Endothelial cell (in vitro differentiated cells): ENCODE results near the gene TBKBP1. TPM values are rescaled to one million over a fixed set of nuclear protein-coding genes. Genes with fewer than 3 reads are reported as not detected.
"Not testable (repeated sequence)": the region's sequence is repeated elsewhere in the genome, so short reads cannot be mapped to it uniquely, and the experiment has no call there.

Source experiments
- DNase-seq: peaks from one replicate; pipeline ENCODE4 v3.0.0; 2021; ENCODE audit warnings: low spot score
- H3K27ac Mint-ChIP-seq: one replicate; pipeline ENCODE4 v1.8.0; 2021; ENCODE audit warnings: mixed read lengths, inconsistent platforms; ENCODE audit not compliant: unreplicated experiment
- H3K27me3 Mint-ChIP-seq: one replicate; pipeline ENCODE4 v1.8.0; 2021; ENCODE audit warnings: mild to moderate bottlenecking, moderate library complexity, mixed read lengths, inconsistent platforms; ENCODE audit not compliant: unreplicated experiment
- H3K36me3 Mint-ChIP-seq: one replicate; pipeline ENCODE4 v1.8.0; 2021; ENCODE audit warnings: mild to moderate bottlenecking, low read depth, mixed read lengths, inconsistent platforms; ENCODE audit not compliant: unreplicated experiment
- H3K4me1 Mint-ChIP-seq: one replicate; pipeline ENCODE4 v1.8.0; 2021; ENCODE audit warnings: mild to moderate bottlenecking, mixed read lengths, inconsistent platforms; ENCODE audit not compliant: unreplicated experiment
- H3K4me3 Mint-ChIP-seq: one replicate; pipeline ENCODE4 v1.8.0; 2021; ENCODE audit warnings: mild to moderate bottlenecking, mixed read lengths, inconsistent platforms; ENCODE audit not compliant: unreplicated experiment
- H3K9me3 Mint-ChIP-seq: one replicate; pipeline ENCODE4 v1.8.0; 2021; ENCODE audit warnings: mixed read lengths, inconsistent platforms; ENCODE audit not compliant: unreplicated experiment
- total RNA-seq: library from RNA; stranded (reverse); fragmentation: NEBNext Ultra II Directional; extraction: Animal tissue kit (Norgen Biotek cat#: 25700); gene quantifications from one replicate; pipeline ENCODE4 v1.2.1, GENCODE V29; 2021; ENCODE audit not compliant: unreplicated experiment
- TF ChIP-seq, protein P1 (sequence below): fragments of 200-600 bp; sonication (generic); IDR thresholded peaks from one replicate; pipeline ENCODE4 v1.5.0; 2021; ENCODE audit warnings: antibody characterized with exemption; ENCODE audit not compliant: unreplicated experiment

The TBKBP1 gene
- total RNA-seq, 1 donor from 2014 or later = 31.4 TPM

DNA sequence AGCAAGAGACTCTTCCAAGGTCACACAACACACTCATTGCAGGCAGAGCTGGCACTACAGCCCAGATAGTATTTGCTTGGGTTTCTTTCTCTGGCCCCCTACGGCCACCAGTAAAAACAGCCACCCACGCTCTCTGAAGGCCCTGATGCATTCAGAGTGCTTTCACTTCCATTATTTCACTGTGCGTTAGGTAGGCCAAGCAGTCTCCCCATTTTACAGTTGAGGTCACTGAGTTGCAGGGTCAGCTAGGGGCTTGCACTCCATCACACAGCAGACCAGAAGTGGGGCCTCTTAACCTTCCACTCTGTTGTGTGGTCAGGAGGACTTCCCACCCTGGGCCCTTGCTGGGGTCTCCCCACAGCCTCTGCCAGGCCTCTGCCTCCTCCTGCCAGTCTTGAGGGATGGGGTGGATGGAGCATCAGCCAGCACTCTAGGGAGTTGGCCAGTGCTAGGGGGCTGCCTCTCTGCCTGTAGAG is 41.6 kb downstream of the TBKBP1 start:
- Mint-ChIP-seq H3K27me3 (peaks cover 24% of the 10 kb centered on the region), H3K36me3 (peaks cover 3% of the 10 kb centered on the region), H3K27ac (no peak overlapping the region), H3K9me3 (no peaks in the 10 kb centered on the region), H3K4me1 (peaks cover 29% of the 10 kb centered on the region), H3K4me3 (no peak overlapping the region)
- TF ChIP-seq, protein P1, sequence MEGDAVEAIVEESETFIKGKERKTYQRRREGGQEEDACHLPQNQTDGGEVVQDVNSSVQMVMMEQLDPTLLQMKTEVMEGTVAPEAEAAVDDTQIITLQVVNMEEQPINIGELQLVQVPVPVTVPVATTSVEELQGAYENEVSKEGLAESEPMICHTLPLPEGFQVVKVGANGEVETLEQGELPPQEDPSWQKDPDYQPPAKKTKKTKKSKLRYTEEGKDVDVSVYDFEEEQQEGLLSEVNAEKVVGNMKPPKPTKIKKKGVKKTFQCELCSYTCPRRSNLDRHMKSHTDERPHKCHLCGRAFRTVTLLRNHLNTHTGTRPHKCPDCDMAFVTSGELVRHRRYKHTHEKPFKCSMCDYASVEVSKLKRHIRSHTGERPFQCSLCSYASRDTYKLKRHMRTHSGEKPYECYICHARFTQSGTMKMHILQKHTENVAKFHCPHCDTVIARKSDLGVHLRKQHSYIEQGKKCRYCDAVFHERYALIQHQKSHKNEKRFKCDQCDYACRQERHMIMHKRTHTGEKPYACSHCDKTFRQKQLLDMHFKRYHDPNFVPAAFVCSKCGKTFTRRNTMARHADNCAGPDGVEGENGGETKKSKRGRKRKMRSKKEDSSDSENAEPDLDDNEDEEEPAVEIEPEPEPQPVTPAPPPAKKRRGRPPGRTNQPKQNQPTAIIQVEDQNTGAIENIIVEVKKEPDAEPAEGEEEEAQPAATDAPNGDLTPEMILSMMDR = no peak
- DNase-seq = no peak

DNA sequence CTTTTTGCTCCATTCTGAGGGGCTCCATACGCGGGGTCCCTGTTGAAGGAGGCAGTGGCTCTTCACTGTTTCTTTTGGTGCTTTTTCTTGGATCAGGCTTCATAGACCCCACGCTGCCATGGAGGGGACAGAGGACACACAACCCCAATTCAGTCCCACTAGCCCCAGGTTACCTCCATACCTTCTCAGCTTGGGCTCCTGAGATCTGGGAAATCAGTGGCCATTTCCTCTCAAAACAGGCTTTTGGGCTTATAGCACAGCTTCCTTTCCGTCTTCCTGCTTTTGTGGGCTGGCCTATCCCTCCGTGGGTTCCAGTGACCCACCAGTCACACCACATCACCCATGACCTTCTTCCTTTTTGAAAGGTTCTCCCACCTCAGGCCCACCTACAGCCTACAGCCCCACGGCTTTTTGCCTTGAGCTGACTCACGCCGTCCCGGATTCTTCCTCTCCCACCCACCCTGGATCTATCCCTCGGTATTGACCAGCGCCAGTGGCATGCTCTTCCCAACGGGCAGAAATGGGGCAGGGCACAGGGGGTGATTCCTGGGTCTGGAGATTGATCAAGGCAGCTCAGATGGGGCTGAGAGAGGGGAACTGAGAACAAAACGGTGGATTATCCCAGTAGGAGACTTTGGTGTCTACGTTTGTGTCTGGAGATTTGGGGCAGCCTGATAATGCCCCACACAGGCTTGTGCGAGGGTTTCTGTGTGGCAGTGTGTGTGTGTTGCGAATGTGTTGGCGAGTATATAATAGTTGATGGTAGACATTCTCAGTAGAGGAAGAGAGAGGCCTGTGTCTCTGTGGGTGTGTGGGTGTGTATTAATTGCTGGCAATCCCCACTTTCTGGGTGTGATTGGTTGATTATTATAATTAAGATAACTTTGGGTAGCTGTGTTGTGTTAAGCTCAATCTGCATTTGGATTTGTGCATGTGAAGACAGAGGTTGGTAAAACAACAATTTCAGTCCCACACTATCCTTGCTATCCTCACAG is 42.8 kb downstream of the TBKBP1 start:
- no peak overlapping the region for H3K27ac Mint-ChIP-seq
- peaks cover 34% of the 10 kb centered on the region for H3K4me1 Mint-ChIP-seq
- no peaks in the 10 kb centered on the region for H3K9me3 Mint-ChIP-seq
- H3K27me3 Mint-ChIP-seq = peaks cover 25% of the 10 kb centered on the region
- H3K4me3 Mint-ChIP-seq = no peak overlapping the region
- no peak for DNase-seq
- TF ChIP-seq, protein P1 = no peak
- H3K36me3 Mint-ChIP-seq = peaks cover 3% of the 10 kb centered on the region

DNA sequence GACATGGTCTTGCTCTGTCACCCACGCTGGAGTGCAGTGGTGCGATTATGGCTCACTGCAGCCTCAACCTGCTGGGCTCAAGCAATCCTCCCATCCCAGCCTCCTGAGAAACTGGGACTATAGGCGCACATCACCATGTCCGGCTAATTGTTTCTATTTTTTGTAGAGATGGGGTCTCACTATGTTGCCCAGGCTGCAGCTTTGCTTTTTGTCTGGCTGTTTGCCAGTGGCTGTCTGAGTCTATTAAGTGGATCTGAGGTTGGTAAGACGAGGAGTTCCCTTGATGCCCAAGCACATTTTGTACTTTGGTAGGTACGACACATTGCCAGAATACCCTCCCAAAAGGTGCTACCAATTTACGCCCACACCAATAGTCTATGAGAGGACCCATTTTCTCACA is 44.2 kb downstream of the TBKBP1 start:
- peaks cover 22% of the 10 kb centered on the region for H3K27me3 Mint-ChIP-seq
- H3K9me3 Mint-ChIP-seq = no peaks in the 10 kb centered on the region
- DNase-seq = no peak
- no peak overlapping the region for H3K27ac Mint-ChIP-seq
- TF ChIP-seq, protein P1 = no peak
- peaks cover 27% of the 10 kb centered on the region for H3K4me1 Mint-ChIP-seq
- H3K36me3 Mint-ChIP-seq = peaks cover 3% of the 10 kb centered on the region
- H3K4me3 Mint-ChIP-seq = no peak overlapping the region

DNA sequence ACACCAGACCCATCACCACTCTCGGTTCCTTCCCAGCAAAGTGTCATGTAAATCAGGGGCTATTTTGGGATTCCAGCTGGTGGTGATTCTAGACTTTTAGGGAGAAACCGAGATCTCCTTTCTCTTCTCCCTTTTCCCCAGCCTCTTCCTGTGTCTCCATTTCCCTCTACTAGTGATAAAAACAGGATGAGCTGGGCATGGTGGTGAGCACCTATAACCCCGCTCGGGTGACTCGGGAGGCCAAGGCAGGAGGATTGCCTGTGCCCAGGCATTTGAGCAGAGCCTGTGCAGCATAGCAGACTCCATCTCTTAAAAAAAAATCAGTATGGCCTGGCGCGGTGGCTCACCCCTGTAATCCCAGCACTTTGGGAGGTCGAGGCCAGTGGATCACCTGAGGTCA is 45.2 kb downstream of the TBKBP1 start:
- no peaks in the 10 kb centered on the region for H3K36me3 Mint-ChIP-seq
- peaks cover 22% of the 10 kb centered on the region for H3K4me1 Mint-ChIP-seq
- DNase-seq = no peak
- H3K4me3 Mint-ChIP-seq = no peak overlapping the region
- no peak overlapping the region for H3K27ac Mint-ChIP-seq
- H3K9me3 Mint-ChIP-seq = no peaks in the 10 kb centered on the region
- peaks cover 18% of the 10 kb centered on the region for H3K27me3 Mint-ChIP-seq
- TF ChIP-seq, protein P1 = no peak

DNA sequence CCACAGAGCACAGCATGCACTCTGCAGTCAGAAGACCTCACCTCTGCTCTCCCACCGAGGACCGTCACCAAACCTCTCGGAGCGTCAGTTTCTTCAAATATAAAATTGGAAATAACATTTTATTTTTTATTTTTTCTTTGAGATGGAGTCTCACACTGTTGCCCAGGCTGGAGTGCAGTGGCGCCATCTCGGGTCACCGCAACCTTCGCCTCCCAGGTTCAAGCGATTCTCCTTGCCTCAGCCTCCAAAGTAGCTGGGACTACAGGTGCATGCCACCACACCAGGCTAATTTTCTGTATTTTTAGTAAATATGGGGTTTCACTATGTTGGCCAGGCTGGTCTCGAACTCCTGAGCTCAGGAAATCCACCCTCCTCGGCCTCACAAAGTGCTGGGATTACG is 46.0 kb downstream of the TBKBP1 start:
- H3K4me3 Mint-ChIP-seq, H3K9me3 Mint-ChIP-seq, H3K36me3 Mint-ChIP-seq, DNase-seq, H3K27ac Mint-ChIP-seq: not testable (repeated sequence)
- Mint-ChIP-seq H3K4me1 (peaks cover 19% of the 10 kb centered on the region), H3K27me3 (peaks cover 13% of the 10 kb centered on the region)
